KMS-11 (cell line): ENCODE results near the gene FRMD1.

ENCODE experiments used
- H2AFZ ChIP-seq: fragments of 200-600 bp; sonication (generic); 2 replicates; pipeline ENCODE4 v1.6.1; 2016; ENCODE audit warnings: antibody characterized with exemption, mixed run types, low read depth
- H3K27ac ChIP-seq: fragments of 200-600 bp; sonication (generic); 2 replicates; pipeline ENCODE4 v1.6.1; 2016; ENCODE audit warnings: mild to moderate bottlenecking, mixed run types
- H3K27me3 ChIP-seq: fragments of 200-600 bp; sonication (generic); 2 replicates; pipeline ENCODE4 v1.6.1; 2017; ENCODE audit warnings: mild to moderate bottlenecking, low read depth, mixed run types, moderate library complexity; ENCODE audit not compliant: insufficient read depth
- H3K36me3 ChIP-seq: fragments of 200-600 bp; sonication (generic); 2 replicates; pipeline ENCODE4 v1.6.1; 2017; ENCODE audit warnings: mild to moderate bottlenecking, mixed run types; ENCODE audit not compliant: insufficient read depth
- H3K4me1 ChIP-seq: fragments of 200-600 bp; sonication (generic); 2 replicates; pipeline ENCODE4 v1.6.1; 2016; ENCODE audit warnings: mild to moderate bottlenecking, low read depth, mixed run types; ENCODE audit not compliant: poor library complexity, severe bottlenecking
- H3K4me2 ChIP-seq: fragments of 200-600 bp; sonication (generic); 2 replicates; pipeline ENCODE4 v1.7.0; 2016; ENCODE audit warnings: mild to moderate bottlenecking, mixed run types
- H3K4me3 ChIP-seq: fragments of 200-600 bp; sonication (generic); IDR thresholded peaks from 2 replicates; pipeline ENCODE4 v1.6.1; 2017; ENCODE audit warnings: low read depth, low read length, mixed read lengths; ENCODE audit not compliant: insufficient read depth
- H3K79me2 ChIP-seq: fragments of 200-600 bp; sonication (generic); 2 replicates; pipeline ENCODE4 v1.6.1; 2016; ENCODE audit warnings: low read depth, mixed run types; ENCODE audit not compliant: insufficient read depth
- H3K9ac ChIP-seq: fragments of 200-600 bp; sonication (generic); 2 replicates; pipeline ENCODE4 v1.6.1; 2016; ENCODE audit warnings: mild to moderate bottlenecking, mixed run types
- H4K20me1 ChIP-seq: fragments of 200-600 bp; sonication (generic); 2 replicates; pipeline ENCODE4 v1.6.1; 2016; ENCODE audit warnings: mild to moderate bottlenecking, mixed run types; ENCODE audit not compliant: insufficient read depth
- TF ChIP-seq, protein P1 (sequence below): fragments of 200-600 bp; sonication (generic); conservative IDR thresholded peaks from 2 replicates; pipeline ENCODE4 v1.6.1; 2017; ENCODE audit warnings: low read depth, mild to moderate bottlenecking, antibody characterized with exemption, low read length, moderate library complexity, mixed read lengths

The FRMD1 gene

DNA sequence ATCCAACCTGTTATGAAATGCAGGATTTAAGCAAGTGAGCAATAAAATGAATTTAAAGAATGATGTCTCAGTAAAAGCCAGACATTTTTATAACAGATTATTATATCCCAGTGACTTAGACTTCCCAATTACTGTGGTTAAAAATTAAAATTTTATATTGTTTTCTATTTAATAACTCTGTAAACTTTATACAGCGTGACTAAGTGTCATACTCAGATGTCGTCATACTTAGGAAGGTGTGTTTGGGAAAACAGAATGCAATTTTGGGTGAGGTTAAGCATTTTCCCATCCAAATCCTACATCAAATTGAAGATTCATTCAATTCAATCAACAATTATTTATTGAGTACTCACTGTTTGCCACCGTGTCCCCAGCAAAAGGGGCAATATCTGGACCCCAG is 31.4 kb upstream of the FRMD1 start:
- Histone ChIP-seq H3K36me3 (no peaks in the 10 kb centered on the region), H3K9ac (no peak overlapping the region), H3K27ac (no peak overlapping the region), H4K20me1 (no peaks in the 10 kb centered on the region), H2AFZ (no peak overlapping the region), H3K4me1 (no peaks in the 10 kb centered on the region), H3K27me3 (no peaks in the 10 kb centered on the region), H3K79me2 (no peaks in the 10 kb centered on the region), H3K4me2 (no peak overlapping the region), H3K4me3 (no peak overlapping the region)
- TF ChIP-seq, protein P1, sequence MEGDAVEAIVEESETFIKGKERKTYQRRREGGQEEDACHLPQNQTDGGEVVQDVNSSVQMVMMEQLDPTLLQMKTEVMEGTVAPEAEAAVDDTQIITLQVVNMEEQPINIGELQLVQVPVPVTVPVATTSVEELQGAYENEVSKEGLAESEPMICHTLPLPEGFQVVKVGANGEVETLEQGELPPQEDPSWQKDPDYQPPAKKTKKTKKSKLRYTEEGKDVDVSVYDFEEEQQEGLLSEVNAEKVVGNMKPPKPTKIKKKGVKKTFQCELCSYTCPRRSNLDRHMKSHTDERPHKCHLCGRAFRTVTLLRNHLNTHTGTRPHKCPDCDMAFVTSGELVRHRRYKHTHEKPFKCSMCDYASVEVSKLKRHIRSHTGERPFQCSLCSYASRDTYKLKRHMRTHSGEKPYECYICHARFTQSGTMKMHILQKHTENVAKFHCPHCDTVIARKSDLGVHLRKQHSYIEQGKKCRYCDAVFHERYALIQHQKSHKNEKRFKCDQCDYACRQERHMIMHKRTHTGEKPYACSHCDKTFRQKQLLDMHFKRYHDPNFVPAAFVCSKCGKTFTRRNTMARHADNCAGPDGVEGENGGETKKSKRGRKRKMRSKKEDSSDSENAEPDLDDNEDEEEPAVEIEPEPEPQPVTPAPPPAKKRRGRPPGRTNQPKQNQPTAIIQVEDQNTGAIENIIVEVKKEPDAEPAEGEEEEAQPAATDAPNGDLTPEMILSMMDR, result no peak

DNA sequence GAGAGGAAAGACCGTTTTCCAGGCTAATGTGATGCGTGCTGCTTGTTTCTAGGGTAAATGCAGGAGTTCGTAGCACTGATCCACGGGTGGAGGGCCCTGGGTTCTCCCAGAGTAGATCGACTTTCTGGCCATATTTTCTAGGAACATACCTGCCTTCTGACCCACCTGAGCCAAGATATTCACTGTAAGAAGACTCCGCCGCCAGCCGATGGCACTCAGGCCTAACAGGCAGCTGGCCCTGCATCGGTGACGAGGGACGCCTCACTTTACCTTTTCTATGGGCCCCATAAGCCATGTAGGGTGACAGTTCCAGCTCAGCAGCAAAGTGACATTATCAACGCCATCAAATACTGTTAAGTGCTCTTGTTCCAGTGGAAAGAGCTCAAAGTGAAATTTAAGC is 30.2 kb upstream of the FRMD1 start:
- Histone ChIP-seq H3K4me3 (no peak overlapping the region), H3K27me3 (no peaks in the 10 kb centered on the region), H3K27ac (no peak overlapping the region), H3K9ac (no peak overlapping the region), H3K36me3 (no peaks in the 10 kb centered on the region), H2AFZ (no peak overlapping the region), H3K4me2 (no peak overlapping the region), H4K20me1 (no peaks in the 10 kb centered on the region), H3K4me1 (no peaks in the 10 kb centered on the region), H3K79me2 (no peaks in the 10 kb centered on the region)
- TF ChIP-seq, protein P1, result no peak

DNA sequence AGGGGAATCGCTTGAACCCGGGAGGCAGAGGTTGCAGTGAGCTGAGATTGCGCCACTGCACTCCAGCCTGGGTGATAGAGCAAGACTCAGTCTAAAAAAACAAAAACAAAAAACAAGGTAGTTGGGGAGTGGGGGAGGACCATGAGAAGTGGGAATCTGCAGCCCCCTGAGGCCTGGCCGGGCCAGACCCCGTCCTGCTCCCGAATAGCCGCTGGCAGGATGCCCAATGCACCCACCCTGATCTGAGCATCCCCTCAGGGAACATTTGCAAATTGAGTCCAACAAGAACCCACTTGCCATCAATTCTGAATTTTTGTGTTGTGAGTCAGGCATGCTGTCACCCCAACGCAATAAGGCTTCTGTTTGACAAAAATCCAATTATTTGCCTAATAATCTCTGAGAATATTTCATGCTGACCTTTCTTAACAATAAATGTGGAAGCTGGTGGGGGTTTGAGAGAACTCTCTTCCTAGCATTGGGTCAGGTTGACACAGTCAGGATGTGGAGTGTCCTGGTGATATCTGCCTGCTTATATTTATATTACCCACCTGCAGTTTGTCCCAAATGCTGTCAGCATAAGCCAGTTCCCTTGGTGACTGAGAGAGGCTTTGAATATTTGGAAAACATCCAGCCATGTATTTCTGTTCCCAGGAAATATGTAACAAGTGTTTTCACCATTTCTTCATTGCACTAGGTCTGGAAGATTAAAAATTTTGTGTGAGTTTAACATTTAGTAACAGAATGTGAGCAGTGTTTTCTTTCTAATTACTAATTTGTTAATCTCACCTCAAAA is 28.4 kb upstream of the FRMD1 start:
- Histone ChIP-seq H3K36me3 (no peaks in the 10 kb centered on the region), H3K9ac (no peak overlapping the region), H4K20me1 (no peaks in the 10 kb centered on the region), H3K4me2 (no peak overlapping the region), H3K4me1 (no peaks in the 10 kb centered on the region), H3K79me2 (no peaks in the 10 kb centered on the region), H3K4me3 (no peak overlapping the region), H3K27ac (no peak overlapping the region), H2AFZ (no peak overlapping the region), H3K27me3 (no peaks in the 10 kb centered on the region)
- TF ChIP-seq, protein P1, result no peak

DNA sequence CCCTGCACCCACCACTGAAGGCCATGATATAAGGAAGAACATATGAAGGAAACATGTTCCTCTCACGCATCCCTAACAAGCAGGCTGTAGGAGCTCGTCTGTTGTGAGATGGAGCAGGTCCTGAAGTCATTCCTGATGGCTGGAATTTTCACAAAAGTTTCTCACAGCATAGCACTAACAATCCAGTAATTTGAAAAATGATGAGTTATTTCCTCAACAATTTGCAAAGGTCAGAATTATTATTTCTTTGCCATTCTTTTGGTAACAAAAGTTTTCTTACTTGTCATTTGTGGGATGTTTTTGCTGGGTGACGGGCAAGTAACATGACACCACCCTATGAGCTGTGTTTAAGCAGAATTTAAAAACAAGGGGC is 27.6 kb upstream of the FRMD1 start:
- TF ChIP-seq, protein P1, result no peak
- no peak overlapping the region for H3K4me2 ChIP-seq
- no peaks in the 10 kb centered on the region for H3K79me2 ChIP-seq
- no peaks in the 10 kb centered on the region for H3K4me1 ChIP-seq
- no peak overlapping the region for H3K27ac ChIP-seq
- H2AFZ ChIP-seq, result no peak overlapping the region
- H3K27me3 ChIP-seq, result no peaks in the 10 kb centered on the region
- no peaks in the 10 kb centered on the region for H4K20me1 ChIP-seq
- H3K9ac ChIP-seq, result no peak overlapping the region
- H3K36me3 ChIP-seq, result no peaks in the 10 kb centered on the region
- no peak overlapping the region for H3K4me3 ChIP-seq
